Suprapubic skin (tissue), 4 donors: ENCODE measurements around the gene GBF1. TPM values are rescaled to one million over a fixed set of nuclear protein-coding genes. Genes with fewer than 3 reads are reported as not detected.

Source experiments
- DNase-seq, 2 donors: peaks; one replicate each; pipeline ENCODE4 v3.0.0-alpha.2; 2019; ENCODE audit warnings: low spot score in 2 of 2
- H3K27ac ChIP-seq: fragments of 200-600 bp; sonication (generic); one replicate; pipeline ENCODE4 v1.5.1; 2019
- H3K27me3 ChIP-seq: fragments of 200-600 bp; sonication (generic); one replicate; pipeline ENCODE4 v1.5.1; 2019
- H3K36me3 ChIP-seq: fragments of 200-600 bp; sonication (generic); one replicate; pipeline ENCODE4 v1.5.1; 2019
- H3K4me1 ChIP-seq: fragments of 200-600 bp; sonication (generic); one replicate; pipeline ENCODE4 v1.5.1; 2019
- H3K4me3 ChIP-seq: fragments of 200-600 bp; sonication (generic); one replicate; pipeline ENCODE4 v1.5.1; 2019; ENCODE audit warnings: mild to moderate bottlenecking
- H3K9me3 ChIP-seq: fragments of 200-600 bp; sonication (generic); one replicate; pipeline ENCODE4 v1.5.1; 2019
- EP300 ChIP-seq: sonication (generic); formaldehyde crosslinking; IDR thresholded peaks from one replicate; pipeline ENCODE4 v1.6.1; 2017; ENCODE audit warnings: antibody characterized with exemption
- POLR2A ChIP-seq, 2 donors: fragments of 450-650 bp; IDR thresholded peaks; one replicate each; pipeline ENCODE4 v1.6.1; 2017; ENCODE audit warnings: antibody characterized with exemption in 2 of 2, mild to moderate bottlenecking in 2 of 2, moderate library complexity in 2 of 2
- POLR2AphosphoS5 ChIP-seq, 3 donors: sonication (generic); formaldehyde crosslinking; IDR thresholded peaks; one replicate each; pipeline ENCODE4 v1.6.1; 2017; ENCODE audit warnings: antibody characterized with exemption in 3 of 3
- WGBS: methylation state at CpG from one replicate; pipeline ENCODE4 v1.1.5; 2018; 5-methylcytosine and 5-hydroxymethylcytosine counted together
- total RNA-seq, 4 donors: library from RNA; depleted of rRNA; stranded (reverse); fragments of >200 nt; gene quantifications; one replicate each; pipeline ENCODE4 v1.1.0, GENCODE V29; 2016
- TF ChIP-seq, protein P1 (sequence below), 2 donors: fragments of 200-600 bp in 1 of 2; fragments of 450-650 bp in 1 of 2; sonication (generic) in 1 of 2; IDR thresholded peaks; one replicate each; pipeline ENCODE4 v1.5.1; 2016 to 2019; ENCODE audit warnings: antibody characterized with exemption in 2 of 2, mild to moderate bottlenecking in 1 of 2, moderate library complexity in 1 of 2

GBF1 gene
- total RNA-seq, 4 donors from 2014 or later = 31.0 to 56.1 (median 43.9) TPM

DNA sequence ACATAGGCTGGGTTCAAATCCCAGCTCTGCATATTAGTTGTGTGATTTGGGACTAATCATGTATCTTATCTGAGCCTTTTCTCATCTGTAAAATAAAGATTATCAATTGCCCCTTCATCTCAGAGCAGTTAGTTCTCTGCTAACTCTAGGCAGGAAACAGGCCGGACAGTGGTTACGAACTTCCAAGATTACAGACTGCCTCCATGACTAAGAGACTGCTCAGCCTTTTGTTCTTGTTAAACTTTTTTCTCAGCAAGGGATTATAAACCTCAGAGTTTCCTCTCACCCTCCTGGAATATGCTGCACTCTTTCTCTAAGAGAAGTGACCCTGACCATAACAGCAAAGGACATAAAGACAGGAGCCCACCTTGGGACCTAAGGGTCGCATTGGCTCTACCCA, 97.6 kb downstream of the GBF1 start:
- no peaks in the 10 kb centered on the region for H3K9me3 ChIP-seq
- no peaks in the 10 kb centered on the region for H3K27me3 ChIP-seq
- WGBS = 77% methylated on average over 3 of the region's 3 CpGs
- DNase-seq = no peak
- no peak overlapping the region for H3K27ac ChIP-seq
- TF ChIP-seq, protein P1, sequence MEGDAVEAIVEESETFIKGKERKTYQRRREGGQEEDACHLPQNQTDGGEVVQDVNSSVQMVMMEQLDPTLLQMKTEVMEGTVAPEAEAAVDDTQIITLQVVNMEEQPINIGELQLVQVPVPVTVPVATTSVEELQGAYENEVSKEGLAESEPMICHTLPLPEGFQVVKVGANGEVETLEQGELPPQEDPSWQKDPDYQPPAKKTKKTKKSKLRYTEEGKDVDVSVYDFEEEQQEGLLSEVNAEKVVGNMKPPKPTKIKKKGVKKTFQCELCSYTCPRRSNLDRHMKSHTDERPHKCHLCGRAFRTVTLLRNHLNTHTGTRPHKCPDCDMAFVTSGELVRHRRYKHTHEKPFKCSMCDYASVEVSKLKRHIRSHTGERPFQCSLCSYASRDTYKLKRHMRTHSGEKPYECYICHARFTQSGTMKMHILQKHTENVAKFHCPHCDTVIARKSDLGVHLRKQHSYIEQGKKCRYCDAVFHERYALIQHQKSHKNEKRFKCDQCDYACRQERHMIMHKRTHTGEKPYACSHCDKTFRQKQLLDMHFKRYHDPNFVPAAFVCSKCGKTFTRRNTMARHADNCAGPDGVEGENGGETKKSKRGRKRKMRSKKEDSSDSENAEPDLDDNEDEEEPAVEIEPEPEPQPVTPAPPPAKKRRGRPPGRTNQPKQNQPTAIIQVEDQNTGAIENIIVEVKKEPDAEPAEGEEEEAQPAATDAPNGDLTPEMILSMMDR (IDR thresholded peaks at IDR 0.05) = no peak
- TF ChIP-seq POLR2AphosphoS5 (IDR thresholded peaks at IDR 0.05) = no peak
- no peak for TF ChIP-seq POLR2A (IDR thresholded peaks at IDR 0.05)
- no peak for TF ChIP-seq EP300
- peaks cover 18% of the 10 kb centered on the region for H3K36me3 ChIP-seq
- no peak overlapping the region for H3K4me3 ChIP-seq
- no peaks in the 10 kb centered on the region for H3K4me1 ChIP-seq

DNA sequence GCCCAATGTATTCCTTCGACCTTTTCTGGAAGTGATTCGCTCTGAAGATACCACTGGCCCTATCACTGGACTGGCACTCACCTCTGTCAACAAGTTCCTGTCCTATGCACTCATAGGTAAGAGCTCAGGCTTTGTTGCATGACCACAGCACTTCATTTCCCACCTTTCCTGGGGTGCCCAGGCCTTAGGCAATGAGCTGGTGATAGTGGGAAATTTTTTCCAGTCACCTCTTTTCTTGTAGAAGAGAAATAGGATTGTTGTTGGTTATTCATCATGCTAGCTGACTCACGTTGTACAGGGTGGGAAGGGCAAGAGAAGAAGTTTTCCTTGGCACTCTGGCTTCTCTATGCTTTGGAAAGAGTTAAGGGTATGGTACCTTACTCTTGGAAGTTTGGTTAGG, 98.7 kb downstream of the GBF1 start:
- TF ChIP-seq EP300 (no peak), POLR2AphosphoS5 (IDR thresholded peaks at IDR 0.05) (no peak), POLR2A (IDR thresholded peaks at IDR 0.05) (no peak)
- TF ChIP-seq, protein P1 (IDR thresholded peaks at IDR 0.05) = no peak

DNA sequence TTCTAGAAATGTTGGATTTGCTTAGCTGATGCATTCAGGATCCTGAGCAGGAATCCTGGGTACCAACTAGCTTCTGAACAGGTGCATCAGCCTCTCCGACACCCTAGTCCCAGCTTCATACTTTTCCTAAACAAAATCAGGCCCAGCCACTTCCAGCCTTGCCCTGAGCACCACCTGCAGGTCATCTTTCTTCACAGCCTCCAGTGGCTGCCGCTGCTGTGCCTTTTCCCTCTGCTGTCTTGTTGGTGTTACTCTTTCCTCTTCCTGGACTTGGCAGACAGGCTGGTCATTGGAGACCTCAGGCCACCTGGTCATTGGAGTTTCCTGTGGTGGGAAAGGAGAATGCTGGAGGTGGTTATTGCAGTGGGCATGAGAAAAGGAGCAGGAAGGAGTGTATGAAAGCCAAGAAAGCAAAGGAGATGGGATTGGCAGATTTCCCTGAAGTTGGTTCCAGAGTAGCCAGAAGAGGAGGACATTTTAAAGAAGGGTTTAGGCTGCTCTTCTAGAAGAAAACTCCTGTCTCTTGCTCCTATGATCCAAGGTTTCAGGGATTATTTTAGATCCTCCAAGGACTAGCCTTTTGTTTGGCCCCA, 102.0 kb downstream of the GBF1 start:
- Histone ChIP-seq H3K27ac (no peak overlapping the region), H3K4me1 (no peaks in the 10 kb centered on the region), H3K27me3 (no peaks in the 10 kb centered on the region), H3K4me3 (no peak overlapping the region), H3K9me3 (no peaks in the 10 kb centered on the region), H3K36me3 (peaks cover 35% of the 10 kb centered on the region)
- no peak for DNase-seq
- TF ChIP-seq, protein P1 (IDR thresholded peaks at IDR 0.05) = peak; percentile 10 to 50
- TF ChIP-seq POLR2A (IDR thresholded peaks at IDR 0.05) = no peak
- WGBS = 67% methylated on average over 2 of the region's 2 CpGs

More for the DNA sequence above, 98.7 kb downstream of the GBF1 start:
- H3K9me3 ChIP-seq = no peaks in the 10 kb centered on the region
- H3K4me1 ChIP-seq = no peaks in the 10 kb centered on the region
- H3K27me3 ChIP-seq = no peaks in the 10 kb centered on the region
- DNase-seq = no peak
- 89% methylated on average over 3 of the region's 3 CpGs for WGBS
- H3K27ac ChIP-seq = no peak overlapping the region
- H3K36me3 ChIP-seq = peaks cover 24% of the 10 kb centered on the region
- no peak overlapping the region for H3K4me3 ChIP-seq

DNA sequence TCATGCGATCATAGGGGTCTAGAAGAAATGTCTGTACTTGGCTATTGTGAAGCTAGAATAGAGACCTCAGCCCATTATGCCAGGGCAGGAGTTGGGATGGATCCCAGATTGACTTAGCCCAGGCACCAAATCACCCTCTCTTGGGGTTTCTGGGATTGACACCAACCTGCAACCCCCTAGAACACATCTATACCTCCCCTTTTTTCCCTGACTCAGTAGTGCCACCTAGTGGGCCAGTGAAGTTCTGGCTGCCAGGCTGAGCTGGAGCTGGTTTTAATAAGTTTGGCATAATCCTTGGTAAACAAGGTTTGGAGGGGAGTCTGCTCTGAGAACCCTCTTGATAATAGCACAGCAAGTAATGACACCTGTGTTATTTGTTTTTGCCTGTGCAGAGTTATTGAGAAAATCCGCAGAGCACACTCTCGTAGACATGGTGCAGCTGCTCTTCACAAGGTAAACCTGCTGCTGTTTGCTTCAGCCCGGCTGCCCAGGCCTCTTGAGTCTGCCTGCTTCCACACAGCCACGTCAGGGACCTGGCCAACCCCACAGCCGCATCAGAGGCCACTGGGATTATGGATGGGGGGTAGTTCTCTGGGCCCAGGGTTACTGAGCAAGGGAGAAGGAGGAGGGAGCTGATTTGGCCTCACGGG, 106.9 kb downstream of the GBF1 start:
- Histone ChIP-seq H3K36me3 (peaks cover 64% of the 10 kb centered on the region), H3K27me3 (no peaks in the 10 kb centered on the region)

DNA sequence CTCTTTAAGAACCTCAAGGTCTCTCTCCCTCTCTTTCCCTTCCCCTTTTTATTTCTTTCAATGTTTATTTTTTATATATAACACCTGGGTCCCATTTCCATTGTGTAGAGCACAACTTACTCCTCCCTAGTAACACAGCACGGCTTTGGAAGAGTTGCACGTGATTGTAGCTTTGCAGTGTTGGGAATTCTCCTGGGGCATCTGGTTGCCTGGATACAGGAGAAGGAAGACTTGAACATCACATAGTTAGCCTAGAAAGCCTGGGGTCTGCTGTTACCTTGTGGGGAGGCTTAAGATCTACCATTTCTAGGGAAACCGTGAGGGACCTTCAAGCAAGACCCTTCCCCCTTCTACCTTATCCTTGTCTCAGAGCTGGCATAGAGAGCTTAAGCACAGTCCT, 109.1 kb downstream of the GBF1 start:
- H3K9me3 ChIP-seq = no peaks in the 10 kb centered on the region
- no peak for DNase-seq
- 80% methylated on average over 3 of the region's 3 CpGs for WGBS
- TF ChIP-seq, protein P1 (IDR thresholded peaks at IDR 0.05) = no peak
- TF ChIP-seq POLR2A (IDR thresholded peaks at IDR 0.05) (no peak), POLR2AphosphoS5 (IDR thresholded peaks at IDR 0.05) (no peak)
- H3K27me3 ChIP-seq = no peaks in the 10 kb centered on the region
- H3K27ac ChIP-seq = no peak overlapping the region
- peaks cover 74% of the 10 kb centered on the region for H3K36me3 ChIP-seq
- H3K4me3 ChIP-seq = no peak overlapping the region
- H3K4me1 ChIP-seq = no peaks in the 10 kb centered on the region

More for the DNA sequence above, 106.9 kb downstream of the GBF1 start:
- no peak overlapping the region for H3K4me3 ChIP-seq
- no peak overlapping the region for H3K27ac ChIP-seq
- 75% methylated on average over 7 of the region's 7 CpGs for WGBS
- H3K4me1 ChIP-seq = no peaks in the 10 kb centered on the region
- TF ChIP-seq EP300 (no peak), POLR2AphosphoS5 (IDR thresholded peaks at IDR 0.05) (no peak), POLR2A (IDR thresholded peaks at IDR 0.05) (no peak)
- TF ChIP-seq, protein P1 (IDR thresholded peaks at IDR 0.05) = peak; percentile 85
- no peak for DNase-seq
- no peaks in the 10 kb centered on the region for H3K9me3 ChIP-seq
